Stimulated activated CD4-positive, alpha-beta T cell treated with anti-CD3 and anti-CD28 coated beads, Interleukin-15, amount 100 ng/mL, for 1 hour (primary cell): ENCODE measurements around the gene SLC49A4.

Source experiments
- DNase-seq, 2 donors: peaks; one replicate each; pipeline ENCODE4 v3.0.0-alpha.2; 2020; ENCODE audit warnings: low read depth in 1 of 2, low spot score in 1 of 2

The SLC49A4 gene

DNA sequence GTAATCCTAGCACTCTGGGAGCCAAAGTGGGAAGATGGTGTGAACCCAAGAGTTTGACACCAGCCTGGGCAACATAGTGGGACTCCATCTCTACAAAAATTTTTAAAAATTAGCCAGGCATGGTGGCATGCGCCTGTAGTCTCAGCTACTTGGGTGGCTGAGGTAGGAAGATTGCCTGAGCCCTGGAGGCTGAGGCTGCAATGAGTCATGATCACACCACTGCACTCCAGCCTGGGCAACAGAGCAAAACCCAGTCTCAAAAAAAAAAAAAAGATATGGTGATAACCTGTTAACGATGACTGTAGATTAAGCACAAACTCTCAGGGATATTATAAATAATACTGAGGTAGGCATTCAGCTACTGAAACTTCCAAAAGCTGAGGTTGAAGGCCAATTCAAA, 107.5 kb downstream of the SLC49A4 start:
- no peak for DNase-seq

- DNase-seq: no peak
Observed at GRCh38 chr3:122903171-122903570, 108.3 kb downstream of the SLC49A4 start.

GRCh38 chr3:122907471-122907870, 112.6 kb downstream of the SLC49A4 start:
- DNase-seq: no peak

GRCh38 chr3:122908251-122908650, 113.4 kb downstream of the SLC49A4 start:
- no peak for DNase-seq

GRCh38 chr3:122911901-122912300, 117.0 kb downstream of the SLC49A4 start:
- DNase-seq: no peak

GRCh38 chr3:122912772-122913538, 118.1 kb downstream of the SLC49A4 start:
- no peak for DNase-seq

DNA sequence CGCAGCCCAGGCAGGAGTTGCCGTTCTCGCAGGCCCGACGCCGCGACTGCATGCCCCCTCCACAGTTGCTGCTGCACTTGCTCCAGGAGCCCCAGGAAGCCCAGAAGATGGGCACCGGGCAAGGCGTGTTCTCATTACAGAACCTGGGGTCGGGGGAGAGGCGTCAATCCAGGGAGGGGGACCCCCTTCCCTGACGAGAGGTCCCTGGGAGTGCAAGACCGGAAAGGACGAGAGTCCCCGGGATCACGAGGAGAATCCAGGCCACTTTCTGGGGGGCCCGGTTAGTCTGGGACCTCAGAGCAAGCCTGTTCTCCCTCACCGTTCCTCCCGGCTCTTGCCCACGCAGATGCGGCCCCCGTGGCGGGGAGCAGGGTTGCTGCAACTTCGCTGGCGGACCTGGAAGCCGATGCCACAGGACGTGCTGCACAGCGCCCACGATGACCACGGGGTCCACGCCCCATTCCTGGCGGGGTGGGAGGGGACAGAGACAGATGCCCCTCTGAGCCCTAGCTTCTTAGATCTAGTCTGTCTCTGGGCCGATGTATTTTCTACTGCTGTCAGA, 118.8 kb downstream of the SLC49A4 start:
- DNase-seq: no peak

DNA sequence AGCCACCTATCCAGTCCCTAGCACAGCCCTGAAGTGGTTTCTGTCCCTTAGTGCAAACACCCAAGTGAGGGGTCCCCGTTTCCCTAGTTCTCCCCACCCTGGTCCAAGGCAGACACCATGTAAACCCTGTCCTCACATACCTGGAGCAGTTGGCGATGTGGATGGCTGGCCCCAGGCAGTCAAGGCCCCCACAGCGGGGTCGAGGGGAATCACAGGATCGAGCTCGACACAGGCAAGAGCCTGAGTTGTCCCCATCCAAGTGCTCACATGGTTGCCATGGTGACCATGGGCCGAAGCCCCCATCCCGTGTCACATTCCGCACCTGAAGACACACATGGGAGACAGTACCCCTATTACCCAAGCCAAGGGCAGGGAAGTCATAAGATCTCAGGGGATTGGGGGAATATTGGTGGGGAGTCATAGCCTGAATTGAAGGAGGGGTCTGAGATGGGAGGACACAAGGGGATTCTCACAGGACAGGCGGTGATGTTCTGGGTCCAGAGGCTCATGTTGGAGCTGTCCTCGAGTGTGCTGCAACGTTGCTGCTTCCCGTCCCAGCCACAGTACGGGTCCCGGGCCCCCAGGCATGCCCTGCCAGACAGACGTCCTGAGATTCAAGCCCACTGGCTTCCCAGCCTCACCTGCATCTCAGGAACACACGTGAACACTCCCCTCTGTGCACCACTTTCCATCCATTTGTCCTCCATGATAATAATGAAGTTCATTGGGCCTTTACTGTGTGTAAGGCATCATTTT, 120.6 kb downstream of the SLC49A4 start:
- DNase-seq: no peak

GRCh38 chr3:122916084-122916483, 121.2 kb downstream of the SLC49A4 start:
- no peak for DNase-seq

- no peak for DNase-seq
Observed at GRCh38 chr3:122916580-122916979, 121.7 kb downstream of the SLC49A4 start.

- no peak for DNase-seq
Observed at GRCh38 chr3:122917412-122917811, 122.5 kb downstream of the SLC49A4 start.

DNA sequence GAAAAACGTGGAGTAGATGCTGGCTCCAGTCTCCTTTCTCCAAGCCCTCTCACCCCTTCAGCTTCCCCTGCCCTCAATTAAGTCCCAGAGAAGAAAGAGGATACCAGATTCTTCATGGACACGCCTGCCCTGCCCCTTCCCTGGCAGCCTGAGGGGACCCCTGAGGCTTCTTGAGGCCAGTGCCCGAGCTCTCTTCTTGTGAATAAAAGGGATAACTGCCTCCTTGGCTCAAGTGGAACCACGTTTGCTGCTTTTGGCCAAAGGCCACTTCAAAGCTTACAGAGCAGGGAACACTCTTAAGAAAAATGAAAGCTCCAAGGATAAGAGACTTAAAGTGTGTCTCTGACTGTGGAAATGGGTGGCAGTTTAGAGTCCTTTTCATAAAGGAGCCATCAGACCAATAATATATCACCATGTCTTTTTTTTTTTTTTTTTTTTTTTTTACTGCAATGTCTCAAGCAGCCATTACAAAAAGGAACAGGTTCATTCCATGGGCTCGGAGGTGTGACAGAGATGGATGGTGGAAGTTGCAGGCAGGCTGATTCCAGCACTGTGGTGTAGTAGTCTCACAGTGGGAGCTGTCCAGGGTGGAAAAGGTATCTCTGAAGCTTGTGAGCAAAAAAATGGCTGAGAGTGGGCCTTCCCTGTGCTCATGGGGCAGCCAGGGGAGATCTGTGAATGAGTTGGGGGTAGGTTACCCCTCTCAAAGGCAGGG, 123.9 kb downstream of the SLC49A4 start:
- no peak for DNase-seq

DNA sequence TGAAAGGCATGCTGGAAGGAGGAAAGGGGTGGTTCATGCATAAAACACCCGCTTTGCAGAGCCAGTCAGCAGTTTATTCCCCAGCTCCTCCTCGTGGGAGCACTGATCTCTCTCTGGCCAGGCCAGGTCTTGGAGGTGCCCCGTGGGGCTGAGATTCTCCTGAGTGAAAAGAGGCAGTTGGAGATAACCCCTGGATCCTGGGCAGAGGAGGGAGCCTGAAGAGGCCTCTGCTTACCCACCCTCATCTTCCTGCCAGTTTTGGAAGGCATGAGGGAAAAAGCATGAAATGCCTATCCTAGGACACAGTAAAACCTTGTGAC, 124.4 kb downstream of the SLC49A4 start:
- no peak for DNase-seq

- no peak for DNase-seq
Observed at GRCh38 chr3:122920986-122921385, 126.1 kb downstream of the SLC49A4 start.

DNA sequence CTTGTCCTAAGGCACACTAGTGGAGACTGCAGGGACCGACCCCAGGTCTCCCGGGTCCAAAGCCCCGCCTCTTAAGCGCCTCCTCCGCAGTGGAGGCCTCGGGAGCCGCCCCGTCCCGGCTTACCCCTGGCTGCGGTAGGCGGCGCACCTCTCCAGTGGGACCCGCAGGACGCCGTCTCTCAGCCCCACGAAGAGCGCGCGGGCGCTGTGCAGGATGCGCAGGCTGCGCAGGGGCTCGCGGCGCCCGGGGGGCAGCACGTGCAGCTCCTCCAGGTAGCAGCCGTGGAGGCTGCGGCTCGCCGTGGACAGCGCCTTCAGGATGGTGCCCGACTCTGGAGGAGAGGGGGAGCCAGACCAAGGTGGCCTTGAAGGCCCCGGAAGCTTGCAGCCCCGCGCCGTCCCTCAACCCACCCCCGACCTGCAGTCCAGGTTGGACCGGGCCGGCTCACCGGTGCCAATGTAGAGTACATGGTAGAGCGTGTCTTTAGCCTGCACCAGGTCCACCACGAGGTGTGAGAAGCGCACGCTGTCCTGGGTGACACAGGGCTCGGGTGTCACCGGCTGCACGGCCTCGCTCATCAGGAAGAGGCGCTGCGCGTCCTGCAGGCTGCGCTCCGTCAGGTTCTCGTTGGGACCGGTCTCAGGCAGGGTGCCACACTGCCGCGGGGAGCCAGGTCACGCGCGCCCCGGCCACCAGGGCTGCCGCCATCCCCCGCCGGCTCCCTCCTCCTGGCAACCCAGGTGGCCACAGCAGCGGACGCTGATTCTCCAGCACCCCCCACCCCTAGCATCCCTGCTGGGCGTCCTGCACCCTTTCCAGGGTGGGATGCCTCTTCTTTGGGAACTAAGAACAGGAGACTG, 127.2 kb downstream of the SLC49A4 start:
- DNase-seq: no peak

GRCh38 chr3:122923611-122924010, 128.7 kb downstream of the SLC49A4 start:
- no peak for DNase-seq

GRCh38 chr3:122924056-122924455, 129.2 kb downstream of the SLC49A4 start:
- no peak for DNase-seq

DNA sequence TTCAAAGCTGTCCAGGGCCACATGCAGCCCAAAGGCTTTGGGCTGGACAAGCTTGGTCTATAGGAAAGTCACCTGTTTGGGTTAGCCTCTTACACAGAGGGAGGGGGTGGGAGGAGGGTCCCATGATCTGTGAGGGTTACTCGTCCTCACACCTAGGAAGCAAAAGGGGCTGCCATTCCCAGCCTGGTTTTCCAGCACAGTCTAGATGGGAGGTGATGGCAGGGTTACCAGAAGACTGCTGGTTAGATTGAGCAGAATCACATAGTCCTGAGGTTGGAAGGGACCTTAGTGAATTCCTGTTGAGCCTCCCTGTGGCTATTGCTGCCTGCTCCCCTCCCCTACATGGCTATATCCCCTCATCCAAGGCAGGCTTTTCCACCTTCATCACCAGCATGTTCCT, 130.9 kb downstream of the SLC49A4 start:
- DNase-seq: no peak

GRCh38 chr3:122926322-122926721, 131.5 kb downstream of the SLC49A4 start:
- DNase-seq: no peak

DNA sequence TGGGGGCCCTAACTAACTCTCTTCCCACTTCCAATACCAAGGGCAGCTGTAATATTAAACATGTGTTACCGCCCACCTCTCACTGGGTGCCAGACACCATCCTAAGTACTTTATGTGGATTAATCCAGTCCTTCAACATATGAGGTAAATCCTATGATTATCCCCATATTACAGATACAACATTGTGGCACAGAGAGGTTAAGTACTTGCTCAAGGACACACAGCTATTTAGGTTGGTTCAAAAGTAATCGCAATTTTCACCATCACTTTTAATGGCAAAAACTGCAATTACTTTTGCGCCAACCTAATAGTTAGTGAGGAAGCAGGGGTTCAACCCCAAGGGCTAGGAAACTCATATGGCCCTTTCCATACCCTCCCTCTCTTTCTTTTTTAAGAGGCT, 131.9 kb downstream of the SLC49A4 start:
- no peak for DNase-seq

- no peak for DNase-seq
Observed at GRCh38 chr3:122927726-122928125, 132.9 kb downstream of the SLC49A4 start.
